Tibial artery (tissue), 4 donors: ENCODE results near the gene AMIGO3.

ENCODE experiments used
- DNase-seq, 2 donors: peaks; one replicate each; pipeline ENCODE4 v3.0.0-alpha.2; 2019
- H3K27ac ChIP-seq, 2 donors: fragments of 200-600 bp; sonication (generic) in 1 of 2; 1 replicate in 1 of 2; 2 replicates in 1 of 2; pipeline ENCODE4 v1.5.1; 2018 to 2019; ENCODE audit warnings: mild to moderate bottlenecking in 1 of 2
- H3K27me3 ChIP-seq, 2 donors: fragments of 200-600 bp; sonication (generic) in 1 of 2; one replicate each; pipeline versions ENCODE4 v1.5.1 to v1.6.0; 2016 to 2019
- H3K36me3 ChIP-seq, 3 donors: fragments of 200-600 bp; sonication (generic) in 2 of 3; one replicate each; pipeline ENCODE4 v1.5.1; 2016 to 2019; ENCODE audit warnings: mild to moderate bottlenecking in 2 of 3
- H3K4me1 ChIP-seq, 4 donors: fragments of 200-600 bp; sonication (generic) in 2 of 4; 1 replicate in 3 of 4; 2 replicates in 1 of 4; pipeline ENCODE4 v1.5.1; 2016 to 2019
- H3K4me3 ChIP-seq, 2 donors: fragments of 200-600 bp; sonication (generic) in 1 of 2; 1 replicate in 1 of 2; 2 replicates in 1 of 2; pipeline ENCODE4 v1.5.1; 2018 to 2019; ENCODE audit warnings: mild to moderate bottlenecking in 2 of 2
- H3K9me3 ChIP-seq, 3 donors: fragments of 200-600 bp; sonication (generic) in 1 of 3; one replicate each; pipeline ENCODE4 v1.5.1; 2016 to 2019
- intact Hi-C: fragments of 100-400 bp; cut with DNase I; formaldehyde crosslinking; loops from one replicate; pipeline ENCODE4 v1.15.0; 2023; ENCODE audit warnings: low total_unique reads
- TF ChIP-seq, protein P1 (sequence below), 2 experiments: fragments of 200-600 bp in 1 of 2; fragments of 450-650 bp in 1 of 2; IDR thresholded peaks; one replicate each; pipeline ENCODE4 v1.5.1; 2017 to 2019; ENCODE audit warnings: antibody characterized with exemption in 2 of 2, mild to moderate bottlenecking in 1 of 2, moderate library complexity in 1 of 2

AMIGO3 gene

GRCh38 chr3:49745986-49746385 is 26.5 kb upstream of the AMIGO3 start:
- Histone ChIP-seq H3K4me1 (peaks cover 0 to 14% (median 6%) of the 10 kb centered on the region in 4 donors), H3K36me3 (peaks cover 0 to 43% (median 0%) of the 10 kb centered on the region in 3 donors), H3K27me3 (no peaks in the 10 kb centered on the region), H3K9me3 (no peaks in the 10 kb centered on the region), H3K27ac (no peak overlapping the region), H3K4me3 (no peak overlapping the region)
- TF ChIP-seq, protein P1, sequence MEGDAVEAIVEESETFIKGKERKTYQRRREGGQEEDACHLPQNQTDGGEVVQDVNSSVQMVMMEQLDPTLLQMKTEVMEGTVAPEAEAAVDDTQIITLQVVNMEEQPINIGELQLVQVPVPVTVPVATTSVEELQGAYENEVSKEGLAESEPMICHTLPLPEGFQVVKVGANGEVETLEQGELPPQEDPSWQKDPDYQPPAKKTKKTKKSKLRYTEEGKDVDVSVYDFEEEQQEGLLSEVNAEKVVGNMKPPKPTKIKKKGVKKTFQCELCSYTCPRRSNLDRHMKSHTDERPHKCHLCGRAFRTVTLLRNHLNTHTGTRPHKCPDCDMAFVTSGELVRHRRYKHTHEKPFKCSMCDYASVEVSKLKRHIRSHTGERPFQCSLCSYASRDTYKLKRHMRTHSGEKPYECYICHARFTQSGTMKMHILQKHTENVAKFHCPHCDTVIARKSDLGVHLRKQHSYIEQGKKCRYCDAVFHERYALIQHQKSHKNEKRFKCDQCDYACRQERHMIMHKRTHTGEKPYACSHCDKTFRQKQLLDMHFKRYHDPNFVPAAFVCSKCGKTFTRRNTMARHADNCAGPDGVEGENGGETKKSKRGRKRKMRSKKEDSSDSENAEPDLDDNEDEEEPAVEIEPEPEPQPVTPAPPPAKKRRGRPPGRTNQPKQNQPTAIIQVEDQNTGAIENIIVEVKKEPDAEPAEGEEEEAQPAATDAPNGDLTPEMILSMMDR (IDR thresholded peaks at IDR 0.05), result peak in 1 of 2 experiments; percentile 8
- intact Hi-C loops, result no loop called here
- DNase-seq, result no peak

DNA sequence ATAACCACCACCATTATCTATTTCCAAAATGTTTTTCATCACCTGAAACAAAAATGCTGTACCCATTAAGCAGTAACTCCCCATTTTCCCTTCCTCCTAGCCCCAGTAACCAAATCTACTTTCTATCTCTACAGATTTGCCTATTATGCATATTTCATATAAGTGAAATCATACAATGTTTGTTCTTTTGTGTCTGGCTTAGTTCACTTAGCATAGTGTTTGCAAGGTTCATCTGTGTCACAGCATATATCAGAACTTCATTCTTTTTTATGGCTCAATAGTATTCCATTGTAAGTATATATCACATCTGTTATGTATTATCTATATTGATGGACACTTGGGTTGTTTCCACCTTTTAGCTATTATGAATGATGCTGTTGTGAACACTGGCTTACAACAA is 20.9 kb upstream of the AMIGO3 start:
- H3K9me3 ChIP-seq, result no peaks in the 10 kb centered on the region
- no peak overlapping the region for H3K4me3 ChIP-seq
- no peaks in the 10 kb centered on the region for H3K27me3 ChIP-seq
- H3K36me3 ChIP-seq, result peaks cover 27 to 53% (median 30%) of the 10 kb centered on the region in 3 donors
- intact Hi-C loops, result no loop called here
- no peak overlapping the region for H3K27ac ChIP-seq
- H3K4me1 ChIP-seq, result peaks cover 0 to 12% (median 0%) of the 10 kb centered on the region in 4 donors
- TF ChIP-seq, protein P1 (IDR thresholded peaks at IDR 0.05), result no peak
- no peak for DNase-seq

DNA sequence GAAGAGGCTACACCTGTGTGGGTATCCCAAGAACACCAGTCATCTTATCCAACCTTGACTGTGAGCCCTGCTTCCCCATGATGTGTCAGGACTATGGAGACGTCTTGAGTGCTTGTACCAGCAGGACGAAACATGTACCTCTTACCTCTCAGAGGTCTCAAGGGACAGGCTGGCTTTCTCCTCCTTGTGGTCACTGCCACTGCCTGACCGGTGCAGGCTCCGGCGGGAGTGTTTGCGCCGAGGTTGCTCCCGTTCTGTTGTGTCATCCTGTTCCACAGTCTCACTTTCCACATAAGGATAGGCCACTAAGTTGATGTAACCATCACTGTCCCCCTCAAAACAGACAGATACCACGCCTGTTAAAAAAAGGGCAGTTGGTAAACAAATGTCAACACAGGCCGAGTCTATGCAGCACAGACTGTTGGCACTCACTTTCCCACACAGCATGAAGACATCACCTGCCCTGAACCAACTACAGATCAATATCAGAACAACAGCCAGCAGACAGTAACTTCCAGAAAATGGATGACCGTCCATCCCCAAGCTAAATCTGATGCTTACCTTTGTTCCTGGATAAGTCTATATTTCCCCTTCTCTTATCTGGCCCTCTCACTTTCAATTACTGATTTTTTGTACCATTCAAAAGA is 18.7 kb upstream of the AMIGO3 start:
- H3K9me3 ChIP-seq, result no peaks in the 10 kb centered on the region
- H3K36me3 ChIP-seq, result peaks cover 42 to 60% (median 50%) of the 10 kb centered on the region in 3 donors
- H3K4me3 ChIP-seq, result no peak overlapping the region
- intact Hi-C loops, result no loop called here
- DNase-seq, result no peak
- H3K27ac ChIP-seq, result no peak overlapping the region
- peaks cover 0 to 12% (median 0%) of the 10 kb centered on the region in 4 donors for H3K4me1 ChIP-seq
- TF ChIP-seq, protein P1 (IDR thresholded peaks at IDR 0.05), result no peak
- H3K27me3 ChIP-seq, result no peaks in the 10 kb centered on the region

DNA sequence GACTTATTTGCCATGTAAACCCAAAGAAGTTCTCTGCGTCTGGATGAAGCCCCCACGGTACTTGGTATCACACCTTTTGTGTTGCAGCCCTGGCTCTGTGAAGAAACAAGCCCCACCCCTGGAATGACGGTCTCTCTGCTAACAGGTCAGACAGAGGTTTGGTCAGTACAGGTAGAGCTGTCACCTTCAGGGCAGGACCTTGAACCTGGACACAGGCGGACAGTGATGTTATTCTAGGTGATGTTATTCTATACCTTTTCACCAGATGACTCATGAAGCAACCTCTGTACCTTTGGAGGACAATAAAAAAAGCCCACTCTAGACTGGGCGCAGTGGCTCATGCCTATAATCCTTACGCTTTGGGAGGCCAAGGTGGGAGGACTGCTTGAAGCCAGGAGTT is 15.3 kb upstream of the AMIGO3 start:
- DNase-seq, result no peak
- peaks cover 68 to 84% (median 81%) of the 10 kb centered on the region in 3 donors for H3K36me3 ChIP-seq

DNA sequence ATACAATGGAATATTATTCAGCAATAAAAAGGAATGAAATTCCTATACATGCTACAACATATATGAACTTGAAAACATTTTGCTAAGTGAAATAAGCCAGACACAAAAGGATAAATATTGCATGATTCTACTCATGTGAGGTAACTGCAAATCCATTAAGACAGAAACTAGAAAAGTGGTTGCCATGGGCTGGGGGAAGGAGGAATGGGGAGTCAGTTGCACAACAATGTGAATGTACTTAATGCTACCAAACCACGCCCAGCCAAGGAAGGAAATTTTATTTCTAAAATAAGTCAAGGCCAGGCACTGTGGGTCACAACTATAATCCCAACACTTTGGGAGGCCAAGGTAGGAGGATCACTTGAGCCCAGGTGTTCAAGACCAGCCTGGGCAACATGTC is 14.1 kb upstream of the AMIGO3 start:
- H3K27me3 ChIP-seq, result no peaks in the 10 kb centered on the region
- H3K27ac ChIP-seq, result no peak overlapping the region
- DNase-seq, result peak in 1 of 2 donors; percentile 3
- H3K9me3 ChIP-seq, result no peaks in the 10 kb centered on the region
- H3K36me3 ChIP-seq, result peaks cover 68 to 95% (median 81%) of the 10 kb centered on the region in 3 donors
- H3K4me1 ChIP-seq, result no peaks in the 10 kb centered on the region
- intact Hi-C loops, result no loop called here
- TF ChIP-seq, protein P1 (IDR thresholded peaks at IDR 0.05), result no peak
- H3K4me3 ChIP-seq, result no peak overlapping the region

More for the DNA sequence above, 15.3 kb upstream of the AMIGO3 start:
- H3K4me3 ChIP-seq, result no peak overlapping the region
- no peak overlapping the region for H3K27ac ChIP-seq
- H3K9me3 ChIP-seq, result no peaks in the 10 kb centered on the region
- intact Hi-C loops, result no loop called here
- H3K27me3 ChIP-seq, result no peaks in the 10 kb centered on the region
- TF ChIP-seq, protein P1 (IDR thresholded peaks at IDR 0.05), result no peak
- H3K4me1 ChIP-seq, result no peaks in the 10 kb centered on the region
